NCI-H446 treated with DMSO at 0.1 percent for 48 hours (cell line): ENCODE results near the gene ZDHHC16.
"Not testable (repeated sequence)": the region's sequence is repeated elsewhere in the genome, so short reads cannot be mapped to it uniquely, and the experiment has no call there.

Source experiments
- DNase-seq: peaks from one replicate; lab custom pipeline; 2025; lab: John Stamatoyannopoulos, UW

Gene ZDHHC16

GRCh38 chr10:97434557-97434956 is 11.4 kb upstream of the ZDHHC16 start:
- no peak for DNase-seq

- DNase-seq: no peak
These were observed 10.8 kb upstream of the ZDHHC16 start for GRCh38 chr10:97435211-97435610.

GRCh38 chr10:97442277-97442676 is 3.7 kb upstream of the ZDHHC16 start:
- no peak for DNase-seq

- DNase-seq: no peak
These were observed 1.8 kb upstream of the ZDHHC16 start for GRCh38 chr10:97444212-97444611.

DNA sequence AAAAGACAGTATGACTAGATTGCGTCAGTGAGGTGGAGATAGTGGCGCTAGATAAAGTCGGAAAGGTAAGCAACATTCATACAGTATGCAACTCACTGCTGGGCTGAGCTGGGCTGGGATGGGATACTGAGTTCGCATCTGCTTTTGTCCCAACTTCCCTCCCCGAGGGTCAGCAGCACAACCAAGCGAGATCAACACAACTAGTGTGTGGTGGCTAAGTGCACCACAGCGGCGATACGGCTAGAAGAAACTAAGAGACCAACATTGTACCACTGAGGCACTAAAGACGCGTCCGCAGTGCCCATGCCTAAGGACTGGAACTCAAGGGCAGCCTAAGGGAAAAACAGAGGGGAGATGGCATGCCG is 636 bp upstream of the ZDHHC16 start:
- no peak for DNase-seq

DNA sequence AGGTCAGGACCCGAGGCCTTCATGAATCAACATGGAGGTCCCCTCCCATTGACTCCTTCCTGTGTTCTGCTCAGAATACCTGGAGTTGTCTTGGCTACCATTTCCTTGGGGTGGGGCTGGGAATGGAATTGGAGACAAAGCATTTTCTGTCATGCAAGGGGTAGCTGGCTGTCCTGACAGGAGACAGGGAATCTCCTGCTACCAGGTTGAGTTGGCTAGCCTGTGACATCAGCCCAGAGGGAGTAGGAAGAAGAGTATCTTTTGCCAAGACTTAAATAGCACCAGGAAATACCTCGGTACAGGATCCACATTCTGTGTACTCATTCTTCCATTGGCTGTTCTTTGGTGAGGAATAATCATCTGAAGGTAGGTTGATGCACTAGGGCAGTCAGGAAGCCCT is 4.9 kb downstream of the ZDHHC16 start:
- DNase-seq: no peak

- no peak for DNase-seq
These were observed 5.6 kb downstream of the ZDHHC16 start for GRCh38 chr10:97451605-97452004.

DNA sequence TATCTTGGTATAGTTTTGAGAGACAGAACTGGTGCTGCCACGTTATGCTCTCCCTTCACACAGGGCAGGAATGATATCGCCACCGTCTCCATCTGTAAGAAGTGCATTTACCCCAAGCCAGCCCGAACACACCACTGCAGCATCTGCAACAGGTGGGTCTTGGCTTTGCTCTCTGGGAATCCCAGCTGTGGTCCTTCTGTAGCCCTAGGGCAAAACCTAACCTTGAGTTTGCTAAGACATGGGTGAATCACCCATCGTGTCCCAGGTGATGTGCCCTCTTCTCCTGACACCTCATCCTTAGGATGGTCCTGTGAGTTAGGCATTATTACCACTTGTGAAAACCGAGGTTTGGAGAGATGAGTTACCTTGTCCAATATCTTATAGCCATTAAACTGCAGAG is 6.4 kb downstream of the ZDHHC16 start:
- DNase-seq: no peak

- no peak for DNase-seq
These were observed 8.5 kb downstream of the ZDHHC16 start for GRCh38 chr10:97454330-97455036.

- DNase-seq: no peak
These were observed 10.2 kb downstream of the ZDHHC16 start for GRCh38 chr10:97456034-97456685.

GRCh38 chr10:97456686-97457065 is 10.7 kb downstream of the ZDHHC16 start:
- no peak for DNase-seq

- DNase-seq: no peak
These were observed 13.1 kb downstream of the ZDHHC16 start for GRCh38 chr10:97459111-97459510.

DNA sequence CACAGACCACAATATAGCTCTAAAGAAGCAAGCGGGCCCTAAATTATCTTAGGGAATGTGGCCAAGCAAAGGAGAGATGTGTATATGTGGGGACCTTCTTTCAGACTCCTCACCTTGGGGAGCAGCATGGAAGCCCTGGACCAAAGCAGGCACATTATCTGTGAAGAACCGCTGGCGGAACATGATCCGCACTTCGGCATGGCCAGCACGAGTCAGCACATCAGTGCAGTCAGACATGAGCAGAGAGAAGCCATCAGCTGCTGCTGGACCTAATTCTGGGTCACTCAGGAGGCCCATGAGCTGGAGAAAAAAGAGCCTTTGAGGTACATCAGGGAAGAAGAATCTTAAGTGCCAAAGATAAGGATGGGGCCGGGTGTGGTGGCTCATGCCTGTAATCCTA is 14.0 kb downstream of the ZDHHC16 start:
- DNase-seq: no peak

DNA sequence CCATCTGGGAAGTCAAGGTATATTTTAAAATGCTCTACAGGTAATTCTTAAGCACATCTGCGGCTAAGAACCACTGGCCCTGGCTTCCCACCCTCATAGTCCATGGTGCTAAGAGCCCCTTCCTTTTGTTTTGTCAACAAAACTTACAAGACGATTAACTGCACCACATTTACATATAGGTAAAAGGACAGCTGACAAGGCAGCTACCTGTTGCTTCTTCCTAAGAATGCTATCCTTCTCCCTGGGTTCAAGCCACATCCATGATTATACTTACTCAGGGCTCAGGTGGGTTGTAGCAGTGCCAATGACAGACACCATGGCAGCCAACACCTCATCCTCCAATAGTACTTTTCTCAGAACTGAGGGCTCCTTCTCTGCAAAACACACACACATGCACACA is 16.3 kb downstream of the ZDHHC16 start:
- DNase-seq: no peak

GRCh38 chr10:97463363-97464132 is 17.6 kb downstream of the ZDHHC16 start:
- no peak for DNase-seq

- no peak for DNase-seq
These were observed 18.3 kb downstream of the ZDHHC16 start for GRCh38 chr10:97464226-97464625.

DNA sequence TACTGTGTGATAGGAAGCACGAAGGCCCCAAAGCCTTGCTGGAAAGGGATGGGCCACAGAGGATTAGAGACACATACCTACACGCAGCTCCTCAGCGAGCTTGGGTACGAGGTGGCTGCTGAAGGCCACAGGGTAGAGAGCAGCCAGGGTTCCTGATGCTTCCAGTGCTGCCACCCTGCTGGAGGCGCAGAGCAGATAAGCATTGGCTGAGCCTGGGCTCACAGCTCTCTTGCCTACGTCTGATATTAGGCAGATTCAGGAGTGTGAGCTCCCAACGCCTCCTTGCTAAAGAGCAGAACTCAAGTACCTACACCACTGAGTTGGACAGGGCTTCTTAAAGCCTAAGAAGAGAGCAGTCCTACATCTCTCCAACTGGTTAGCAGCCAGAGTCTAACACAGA is 20.0 kb downstream of the ZDHHC16 start:
- no peak for DNase-seq

- DNase-seq: no peak
These were observed 20.8 kb downstream of the ZDHHC16 start for GRCh38 chr10:97466755-97467154.

GRCh38 chr10:97468162-97468561 is 22.2 kb downstream of the ZDHHC16 start:
- no peak for DNase-seq

GRCh38 chr10:97468781-97469180 is 22.8 kb downstream of the ZDHHC16 start:
- not testable (repeated sequence) for DNase-seq

DNA sequence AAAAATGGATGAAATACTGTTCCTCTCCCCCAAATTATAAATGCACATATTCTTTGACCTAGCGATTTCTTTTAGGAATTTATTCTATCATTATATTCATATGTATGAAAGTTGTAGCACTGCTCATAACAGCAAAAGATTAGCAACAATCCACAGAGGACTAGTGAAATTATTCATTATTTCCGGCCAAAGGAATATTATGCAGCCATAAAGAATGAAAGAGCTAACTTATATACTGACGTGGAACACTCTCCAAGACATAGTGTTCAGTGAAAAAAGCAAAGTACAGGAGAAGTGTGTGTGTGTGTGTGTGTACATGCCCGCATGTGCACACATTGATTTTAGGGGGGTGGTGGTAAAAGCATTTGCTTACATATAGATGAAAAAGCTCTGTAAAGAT is 28.9 kb downstream of the ZDHHC16 start:
- DNase-seq: no peak

DNA sequence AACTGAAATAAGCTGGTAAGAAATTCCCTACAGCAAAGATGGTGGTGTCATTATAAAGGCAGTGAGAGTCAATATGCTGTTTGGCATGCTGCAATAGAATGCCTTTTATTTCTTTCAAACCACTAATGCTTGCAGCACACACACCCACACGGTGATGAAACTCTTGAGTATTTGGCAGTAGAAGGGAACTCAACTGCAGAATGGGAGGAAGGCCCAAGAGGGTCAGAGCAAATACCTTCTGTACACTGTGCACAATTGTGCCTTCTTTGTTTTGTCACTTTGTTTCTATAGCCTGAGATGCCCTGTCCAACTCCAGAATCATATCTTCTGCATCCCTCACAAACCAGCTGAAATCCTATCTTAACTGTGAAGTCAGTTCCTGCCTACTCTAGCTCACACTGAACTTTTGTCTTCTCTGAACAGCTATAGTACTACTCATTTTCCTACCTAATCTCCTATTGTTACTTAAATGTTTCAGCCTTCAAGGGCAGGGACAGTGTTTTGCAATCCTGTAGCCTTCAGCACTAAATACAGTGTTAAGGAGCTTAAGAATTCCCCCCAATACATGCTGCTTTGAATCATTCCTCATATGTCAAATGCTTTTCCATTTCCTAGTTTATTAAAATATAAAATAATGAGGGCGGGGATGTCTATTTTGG is 30.1 kb downstream of the ZDHHC16 start:
- DNase-seq: no peak

- not testable (repeated sequence) for DNase-seq
These were observed 33.4 kb downstream of the ZDHHC16 start for GRCh38 chr10:97479410-97479809.
